ENCODE measurements around the gene ZFPM1.
A peak's percentile ranks its signal among the peaks of the same experiment; 100 is the strongest.
"Not testable (repeated sequence)": the region's sequence is repeated elsewhere in the genome, so short reads cannot be mapped to it uniquely, and the experiment has no call there.

Gene ZFPM1

GRCh38 chr16:88518411-88519111, 65.5 kb downstream of the ZFPM1 start:
- not testable (repeated sequence) for DNase-seq

DNA sequence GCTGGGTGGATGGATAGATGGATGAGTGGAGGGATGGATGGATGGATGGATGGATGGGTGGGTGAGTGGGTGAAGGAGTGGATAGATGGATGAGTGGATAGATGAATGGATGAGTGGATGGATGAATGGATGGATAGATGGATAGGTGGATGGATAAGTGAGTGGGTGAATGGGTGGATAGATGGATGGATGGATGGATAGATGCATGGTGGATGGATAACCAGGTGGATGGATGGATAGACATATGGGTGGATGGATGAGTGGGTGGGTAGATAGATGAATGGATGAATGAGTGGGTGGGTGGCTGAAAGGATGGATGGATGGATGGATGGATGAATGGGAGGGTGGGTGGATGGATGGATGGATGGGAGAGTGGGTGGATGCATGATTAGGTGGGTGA, 66.2 kb downstream of the ZFPM1 start:
- DNase-seq, result no peak

DNA sequence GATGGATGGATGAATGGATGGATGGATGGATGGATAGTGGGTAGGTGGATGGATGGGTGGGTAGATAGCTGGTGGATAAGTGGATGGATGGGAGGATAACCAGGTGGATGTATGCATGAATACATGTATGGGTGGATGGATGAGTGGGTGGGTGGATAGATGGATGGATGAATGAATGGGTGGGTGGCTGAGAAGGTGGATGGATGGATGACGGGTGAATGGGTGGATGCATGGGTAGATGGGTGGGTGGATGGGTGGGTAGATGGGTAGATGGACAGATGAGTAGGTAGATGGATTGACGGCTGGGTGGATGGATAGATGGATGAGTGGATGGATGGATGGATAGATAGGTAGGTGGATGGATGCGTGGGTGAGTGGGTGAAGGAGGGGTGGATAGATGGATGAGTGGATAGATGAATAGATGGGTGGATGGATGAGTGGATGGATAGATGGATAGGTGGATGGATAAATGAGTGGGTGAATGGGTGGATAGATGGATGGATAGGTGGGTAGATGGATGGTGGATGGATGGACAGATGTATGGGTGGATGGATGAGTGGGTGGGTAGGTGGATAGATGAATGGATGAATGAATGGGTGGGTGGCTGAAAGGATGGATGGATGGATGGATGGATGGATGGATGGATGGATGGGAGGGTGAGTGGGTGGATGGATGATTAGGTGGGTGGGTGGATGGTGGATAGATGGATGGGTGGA, 67.0 kb downstream of the ZFPM1 start:
- no peak for DNase-seq

GRCh38 chr16:88521674-88522073, 68.6 kb downstream of the ZFPM1 start:
- DNase-seq, result no peak

- DNase-seq, result no peak
Measured at GRCh38 chr16:88522276-88522949, 69.3 kb downstream of the ZFPM1 start.

- DNase-seq, result no peak
Measured at GRCh38 chr16:88523309-88524161, 70.5 kb downstream of the ZFPM1 start.

- no peak for DNase-seq
Measured at GRCh38 chr16:88524274-88524972, 71.3 kb downstream of the ZFPM1 start.

GRCh38 chr16:88524973-88525662, 72.0 kb downstream of the ZFPM1 start:
- no peak for DNase-seq

GRCh38 chr16:88525663-88525990, 72.5 kb downstream of the ZFPM1 start:
- DNase-seq, result no peak

DNA sequence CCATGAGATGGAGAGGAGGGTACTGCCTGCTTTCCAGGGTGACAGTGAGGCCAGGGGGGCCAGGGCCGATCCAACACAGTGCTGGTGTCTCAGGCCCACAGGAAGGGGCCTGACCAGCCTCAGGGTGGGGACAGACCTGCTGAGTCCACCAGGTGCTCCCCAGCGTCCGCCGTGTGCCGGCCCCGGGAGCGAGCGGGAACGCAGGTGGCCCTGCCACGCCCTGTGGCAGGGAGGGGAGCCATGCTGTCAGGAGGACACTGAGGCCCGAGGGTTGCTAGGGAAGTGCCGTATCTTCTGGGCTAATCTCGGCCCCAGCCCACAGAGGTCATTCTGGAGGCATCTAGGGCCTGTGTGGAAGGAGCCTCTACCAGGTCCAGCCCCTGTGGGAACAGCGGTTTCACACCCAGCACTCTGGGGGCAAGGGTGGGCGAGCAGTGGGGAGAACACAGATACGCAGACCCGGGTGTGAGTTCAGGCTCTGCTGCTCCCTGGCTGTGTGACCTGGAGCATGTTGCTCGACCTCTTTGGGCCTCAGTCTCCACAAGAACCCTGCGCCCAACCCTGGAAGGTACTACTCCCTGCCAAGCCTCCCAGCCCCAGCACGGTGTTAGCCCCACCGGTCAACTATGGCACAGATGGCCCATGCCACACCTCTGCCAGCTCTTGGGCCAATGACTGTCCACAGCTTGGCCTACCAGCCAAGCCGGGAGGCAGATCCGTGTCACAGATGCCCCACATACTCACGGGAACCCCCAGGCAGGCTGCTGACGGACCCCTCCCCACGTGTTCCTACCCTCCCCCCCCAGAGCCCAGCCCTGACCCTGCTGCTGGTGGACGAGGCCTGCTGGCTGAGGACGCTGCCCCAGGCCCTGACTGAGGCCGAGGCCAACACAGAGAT, 73.2 kb downstream of the ZFPM1 start:
- no peak for DNase-seq

DNA sequence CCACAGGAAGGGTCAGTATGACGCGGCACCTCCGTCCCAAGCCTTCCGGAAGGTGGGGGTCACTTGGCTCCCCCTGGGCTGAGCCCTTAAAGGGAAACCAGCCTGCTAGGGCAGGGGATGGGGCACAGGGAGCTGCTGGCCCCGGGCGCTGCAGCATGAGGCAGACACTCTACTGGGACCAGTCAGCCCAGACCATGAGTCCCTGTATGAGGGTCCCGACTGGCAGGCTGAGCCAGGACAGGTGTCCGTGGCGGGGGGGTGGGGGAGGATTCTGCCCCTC, 73.8 kb downstream of the ZFPM1 start:
- no peak for DNase-seq

GRCh38 chr16:88527186-88527936, 74.3 kb downstream of the ZFPM1 start:
- peak; percentile 66 to 69 for DNase-seq

- DNase-seq, result no peak
Measured at GRCh38 chr16:88527937-88528743, 75.1 kb downstream of the ZFPM1 start.

GRCh38 chr16:88528902-88529318, 75.8 kb downstream of the ZFPM1 start:
- DNase-seq, result no peak

DNA sequence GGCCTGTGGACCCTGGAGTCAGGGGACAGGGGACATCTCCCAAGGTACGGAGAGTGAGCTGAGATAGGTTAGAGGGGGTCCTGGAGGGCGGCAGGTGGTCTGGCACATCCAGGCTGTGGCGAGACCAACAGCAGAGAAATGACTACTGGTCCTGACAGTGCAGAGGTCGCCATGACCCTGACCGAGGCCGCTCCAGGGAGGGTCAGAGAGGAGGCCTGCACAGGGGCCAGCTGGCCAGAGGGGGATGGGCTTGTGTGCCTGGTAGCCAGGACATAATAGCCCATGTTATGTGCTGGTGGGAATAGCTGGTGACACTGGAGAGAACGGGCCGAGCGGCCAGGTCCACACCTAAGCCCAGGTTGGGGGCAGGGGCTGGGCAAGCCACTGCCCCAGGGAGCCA, 76.5 kb downstream of the ZFPM1 start:
- no peak for DNase-seq

DNA sequence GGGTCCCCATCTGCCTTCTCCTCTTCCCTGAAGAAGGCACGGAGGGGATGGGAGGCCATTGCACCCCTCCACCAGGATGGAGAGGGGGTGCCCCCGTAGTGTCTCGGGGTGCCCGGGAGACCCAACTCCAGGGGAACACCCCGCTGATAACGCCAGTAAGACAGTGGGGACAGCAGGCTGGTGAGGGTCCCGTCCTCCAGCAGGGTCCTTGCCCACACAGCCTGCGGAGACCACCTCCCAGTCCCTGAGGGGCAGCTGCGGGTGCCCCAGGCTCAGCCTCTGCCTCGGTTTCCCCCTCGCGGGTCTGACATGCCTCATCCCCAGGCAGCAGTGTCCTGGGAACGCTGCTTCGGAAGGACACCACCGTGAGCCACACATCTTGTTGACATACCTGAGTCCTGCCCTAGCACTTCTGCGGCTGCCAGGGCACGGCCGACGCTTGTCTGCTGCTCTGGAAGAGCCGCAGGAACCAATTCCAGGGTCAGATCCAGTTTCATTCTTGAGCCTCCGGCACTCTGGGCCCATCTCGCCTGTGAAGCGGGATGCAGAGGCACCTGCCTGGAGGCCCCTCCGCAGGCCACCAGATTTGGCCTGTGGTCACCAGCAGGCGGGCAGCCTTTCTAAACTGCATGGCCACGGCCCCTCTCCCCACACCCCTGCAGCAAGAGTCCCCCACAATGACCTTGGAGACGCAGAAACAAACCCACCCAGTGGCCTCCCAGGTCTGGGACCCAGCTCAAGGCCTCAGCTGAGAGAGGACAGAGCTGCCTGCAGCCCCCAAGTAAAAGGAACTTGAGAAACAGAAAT, 77.2 kb downstream of the ZFPM1 start:
- no peak for DNase-seq

- DNase-seq, result no peak
Measured at GRCh38 chr16:88530858-88531203, 77.8 kb downstream of the ZFPM1 start.

DNA sequence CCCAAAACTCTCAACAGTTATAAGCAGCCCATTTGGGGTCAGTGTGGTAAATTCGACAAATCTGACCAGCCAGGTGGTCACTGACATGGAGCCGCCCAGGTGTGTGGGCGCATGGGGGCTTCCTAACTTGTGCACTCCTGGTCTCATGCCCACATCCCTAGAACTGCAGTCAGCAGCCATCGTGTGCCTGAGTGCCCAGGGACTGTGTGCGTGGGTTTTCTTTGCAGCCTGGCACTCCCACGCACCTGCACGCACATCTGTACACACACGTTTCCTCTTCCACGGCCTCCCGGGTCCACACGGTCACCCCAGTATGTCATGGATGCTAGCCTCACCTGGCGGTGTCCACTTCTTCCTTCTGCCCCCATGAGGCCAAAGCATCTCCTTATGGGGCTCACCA, 78.3 kb downstream of the ZFPM1 start:
- no peak for DNase-seq
